Subcutaneous abdominal adipose tissue (tissue), 5 donors: ENCODE results near the gene TLR6.

ENCODE experiments used
- H3K27ac ChIP-seq: one replicate; pipeline ENCODE4 v1.7.0; 2013; ENCODE audit warnings: low read depth, mild to moderate bottlenecking, inconsistent platforms, low read length, moderate library complexity
- H3K27me3 ChIP-seq, 5 donors: one replicate each; pipeline ENCODE4 v1.7.0; 2013; ENCODE audit warnings: low read length in 5 of 5, inconsistent platforms in 1 of 5; ENCODE audit not compliant: control insufficient read depth in 5 of 5, insufficient read depth in 4 of 5
- H3K36me3 ChIP-seq, 5 donors: one replicate each; pipeline ENCODE4 v1.7.0; 2013; ENCODE audit warnings: low read length in 5 of 5; ENCODE audit not compliant: control insufficient read depth in 5 of 5, insufficient read depth in 5 of 5
- H3K4me1 ChIP-seq, 5 donors: one replicate each; pipeline ENCODE4 v1.7.0; 2013; ENCODE audit warnings: low read length in 5 of 5, mild to moderate bottlenecking in 3 of 5, moderate library complexity in 1 of 5; ENCODE audit not compliant: control insufficient read depth in 5 of 5, insufficient read depth in 5 of 5
- H3K4me3 ChIP-seq, 5 donors: one replicate each; pipeline ENCODE4 v1.7.0; 2013; ENCODE audit warnings: low read length in 5 of 5, low read depth in 1 of 5
- H3K9ac ChIP-seq, 5 donors: one replicate each; pipeline ENCODE4 v1.7.0; 2013; ENCODE audit warnings: low read length in 5 of 5, mild to moderate bottlenecking in 4 of 5, moderate library complexity in 3 of 5
- H3K9me3 ChIP-seq, 5 donors: one replicate each; pipeline ENCODE4 v1.7.0; 2013; ENCODE audit warnings: low read length in 5 of 5; ENCODE audit not compliant: control insufficient read depth in 5 of 5
- donor health status: healthy.
- donor health status: healthy.
- donor health status: healthy.
- donor health status: healthy.
- donor health status: healthy.

TLR6 gene

DNA sequence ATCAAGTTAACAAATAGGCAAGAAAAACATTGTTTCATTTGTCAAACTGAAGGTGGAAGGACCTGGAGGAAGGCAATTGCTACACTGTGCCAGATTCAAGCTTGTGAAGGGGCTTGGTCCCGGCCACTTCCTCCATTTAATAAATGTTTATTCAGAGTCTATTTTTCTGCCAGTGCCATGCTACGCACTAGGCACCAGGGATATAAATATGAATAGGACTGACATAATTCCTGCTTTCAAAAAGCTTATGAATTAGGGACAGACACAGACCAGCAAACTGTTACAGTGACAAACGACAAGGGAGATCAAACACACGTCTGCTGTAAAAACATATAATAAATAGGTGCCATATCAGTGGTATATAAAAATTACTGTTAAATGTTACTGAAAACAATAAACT is 571 bp downstream of the TLR6 start:
- Histone ChIP-seq H3K4me3 (peak overlapping the region; percentile 14 to 50 (median 39)), H3K27me3 (no peaks in the 10 kb centered on the region), H3K4me1 (peaks cover 0 to 22% (median 15%) of the 10 kb centered on the region in 5 donors), H3K27ac (peak overlapping the region; percentile 84), H3K9me3 (no peaks in the 10 kb centered on the region), H3K9ac (peak overlapping the region in 1 of 5 donors; percentile 20), H3K36me3 (no peaks in the 10 kb centered on the region)

DNA sequence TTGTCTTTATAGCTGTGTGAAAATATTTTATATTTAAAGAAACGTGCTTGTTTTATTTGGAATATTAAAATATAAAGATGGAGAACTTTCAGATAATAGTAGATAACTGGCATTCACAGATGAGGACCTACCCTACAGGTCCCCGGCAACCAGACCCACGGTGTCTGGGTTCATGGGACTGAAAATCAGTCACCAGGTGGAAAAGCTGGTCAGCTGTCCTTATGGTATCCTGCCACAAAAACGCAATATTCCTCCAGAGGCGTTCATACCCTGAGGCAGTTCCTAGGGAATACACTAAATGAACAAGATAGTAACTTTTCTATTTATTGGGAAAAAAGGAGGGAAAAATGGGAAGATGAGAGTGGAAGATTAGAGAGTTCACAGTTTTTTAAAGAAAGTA is 1.2 kb downstream of the TLR6 start:
- Histone ChIP-seq H3K36me3 (no peaks in the 10 kb centered on the region), H3K9me3 (no peaks in the 10 kb centered on the region), H3K27me3 (no peaks in the 10 kb centered on the region), H3K4me1 (peaks cover 0 to 22% (median 15%) of the 10 kb centered on the region in 5 donors), H3K27ac (no peak overlapping the region), H3K4me3 (peak overlapping the region in 1 of 5 donors; percentile 48), H3K9ac (no peak overlapping the region)

DNA sequence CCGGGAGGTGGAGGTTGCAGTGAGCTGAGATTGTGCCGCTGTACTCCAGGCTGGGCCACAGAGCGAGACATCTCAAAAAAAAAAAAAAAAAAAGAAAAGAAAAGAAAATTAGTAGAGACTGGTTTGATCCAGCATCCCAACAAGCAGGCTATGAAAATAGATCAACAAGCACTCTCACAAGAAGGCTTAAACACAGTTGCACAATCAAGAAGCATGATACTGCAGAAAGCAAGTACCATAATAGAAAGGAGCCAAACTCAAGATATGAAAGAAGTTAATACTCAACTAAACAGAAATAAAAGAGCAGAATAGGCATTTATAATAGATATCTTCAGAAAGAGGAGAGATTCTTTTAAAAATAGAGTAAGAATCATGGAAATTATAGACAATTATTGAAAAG is 10.6 kb downstream of the TLR6 start:
- Histone ChIP-seq H3K27me3 (no peaks in the 10 kb centered on the region), H3K36me3 (no peaks in the 10 kb centered on the region), H3K9me3 (no peaks in the 10 kb centered on the region), H3K4me1 (no peaks in the 10 kb centered on the region), H3K9ac (no peak overlapping the region), H3K27ac (no peak overlapping the region), H3K4me3 (no peak overlapping the region)

DNA sequence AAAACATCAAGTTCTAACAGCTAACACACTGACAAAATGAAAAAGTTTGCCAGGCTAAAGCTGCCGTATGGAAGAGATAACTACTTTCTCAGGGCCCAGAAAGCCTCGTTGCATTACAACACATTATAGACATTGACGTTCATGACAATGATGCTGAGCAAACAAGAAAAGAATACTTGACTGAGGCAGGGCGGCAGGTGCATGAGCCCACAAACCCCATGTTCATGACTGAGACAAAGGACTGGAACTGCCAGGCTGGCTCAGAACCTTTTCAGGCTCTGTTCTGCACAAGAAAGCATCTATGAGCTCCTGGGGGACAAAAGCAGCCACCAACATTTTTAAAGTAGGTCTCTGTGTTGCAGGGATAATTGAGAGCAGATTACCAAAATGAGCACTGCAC is 13.6 kb downstream of the TLR6 start:
- H3K4me1 ChIP-seq = no peaks in the 10 kb centered on the region
- H3K4me3 ChIP-seq = no peak overlapping the region
- H3K27ac ChIP-seq = no peak overlapping the region
- no peaks in the 10 kb centered on the region for H3K9me3 ChIP-seq
- no peaks in the 10 kb centered on the region for H3K27me3 ChIP-seq
- no peaks in the 10 kb centered on the region for H3K36me3 ChIP-seq
- no peak overlapping the region for H3K9ac ChIP-seq

DNA sequence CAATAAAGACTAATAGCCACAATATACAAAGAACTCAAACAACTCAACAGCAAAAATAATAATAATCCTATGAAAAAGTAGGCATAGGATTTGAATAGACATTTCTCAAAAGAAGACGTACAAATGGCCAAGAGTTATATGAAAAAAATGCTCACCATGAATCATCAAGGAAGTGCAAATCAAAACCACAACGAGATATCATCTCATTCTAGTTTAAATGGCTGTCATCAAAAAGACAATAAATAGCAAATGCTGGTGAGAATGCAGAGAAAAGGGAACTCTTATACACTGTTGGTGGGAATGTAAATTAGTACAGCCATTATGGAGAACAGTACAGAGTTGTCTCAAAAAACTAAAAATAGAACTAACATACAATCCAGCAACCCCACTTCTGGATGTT is 18.8 kb downstream of the TLR6 start:
- H3K27ac ChIP-seq = no peak overlapping the region

DNA sequence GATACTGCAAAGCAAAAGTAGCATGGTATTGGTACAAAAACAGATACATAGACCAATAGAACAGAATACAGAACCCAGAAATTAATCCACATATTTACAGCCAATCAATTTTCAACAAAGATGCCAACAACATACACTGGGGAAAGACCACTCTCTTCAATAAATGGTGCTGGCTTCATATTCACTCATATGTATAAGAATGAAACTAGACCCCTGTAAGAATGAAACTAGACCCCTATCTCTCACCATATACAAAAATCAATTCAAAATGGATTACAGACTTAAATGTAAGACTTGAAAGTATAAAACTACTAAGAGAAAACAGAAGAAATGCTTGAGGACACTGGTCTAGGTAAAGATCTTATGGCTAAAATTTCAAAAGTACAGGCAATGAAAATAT is 19.3 kb downstream of the TLR6 start:
- Histone ChIP-seq H3K9ac (no peak overlapping the region), H3K36me3 (no peaks in the 10 kb centered on the region), H3K4me1 (peaks cover 0 to 6% (median 0%) of the 10 kb centered on the region in 5 donors), H3K27me3 (no peaks in the 10 kb centered on the region), H3K27ac (no peak overlapping the region), H3K9me3 (peaks cover 0 to 13% (median 7%) of the 10 kb centered on the region in 5 donors), H3K4me3 (no peak overlapping the region)

More for the DNA sequence above, 18.8 kb downstream of the TLR6 start:
- Histone ChIP-seq H3K36me3 (no peaks in the 10 kb centered on the region), H3K9ac (no peak overlapping the region), H3K4me1 (peaks cover 0 to under 1% (median 0%) of the 10 kb centered on the region in 5 donors), H3K4me3 (no peak overlapping the region), H3K9me3 (peaks cover 0 to 13% (median 7%) of the 10 kb centered on the region in 5 donors), H3K27me3 (no peaks in the 10 kb centered on the region)

DNA sequence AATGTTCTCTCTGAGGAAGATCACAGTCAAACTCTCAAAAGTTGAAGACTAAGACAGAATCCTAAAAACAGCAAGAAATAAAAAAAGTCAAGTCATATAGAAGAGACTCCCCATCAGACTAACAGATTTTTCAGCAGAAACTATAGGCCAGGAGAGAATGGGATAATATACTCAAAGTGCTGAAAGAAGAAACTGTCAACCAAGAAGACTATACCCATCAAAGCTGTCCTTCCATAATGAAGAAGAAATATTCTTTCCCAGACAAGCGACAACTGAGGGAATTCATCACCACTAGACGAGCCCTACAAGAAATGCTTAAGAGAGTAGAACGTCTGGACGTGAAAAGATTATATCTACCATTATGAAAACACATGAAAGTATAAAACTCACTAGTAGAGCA is 22.0 kb downstream of the TLR6 start:
- H3K4me1 ChIP-seq = peaks cover 0 to 7% (median 0%) of the 10 kb centered on the region in 5 donors
- H3K9me3 ChIP-seq = peaks cover 0 to 13% (median 7%) of the 10 kb centered on the region in 5 donors
- H3K27me3 ChIP-seq = no peaks in the 10 kb centered on the region
- no peak overlapping the region for H3K9ac ChIP-seq
- H3K36me3 ChIP-seq = no peaks in the 10 kb centered on the region
- H3K4me3 ChIP-seq = no peak overlapping the region
- H3K27ac ChIP-seq = no peak overlapping the region

DNA sequence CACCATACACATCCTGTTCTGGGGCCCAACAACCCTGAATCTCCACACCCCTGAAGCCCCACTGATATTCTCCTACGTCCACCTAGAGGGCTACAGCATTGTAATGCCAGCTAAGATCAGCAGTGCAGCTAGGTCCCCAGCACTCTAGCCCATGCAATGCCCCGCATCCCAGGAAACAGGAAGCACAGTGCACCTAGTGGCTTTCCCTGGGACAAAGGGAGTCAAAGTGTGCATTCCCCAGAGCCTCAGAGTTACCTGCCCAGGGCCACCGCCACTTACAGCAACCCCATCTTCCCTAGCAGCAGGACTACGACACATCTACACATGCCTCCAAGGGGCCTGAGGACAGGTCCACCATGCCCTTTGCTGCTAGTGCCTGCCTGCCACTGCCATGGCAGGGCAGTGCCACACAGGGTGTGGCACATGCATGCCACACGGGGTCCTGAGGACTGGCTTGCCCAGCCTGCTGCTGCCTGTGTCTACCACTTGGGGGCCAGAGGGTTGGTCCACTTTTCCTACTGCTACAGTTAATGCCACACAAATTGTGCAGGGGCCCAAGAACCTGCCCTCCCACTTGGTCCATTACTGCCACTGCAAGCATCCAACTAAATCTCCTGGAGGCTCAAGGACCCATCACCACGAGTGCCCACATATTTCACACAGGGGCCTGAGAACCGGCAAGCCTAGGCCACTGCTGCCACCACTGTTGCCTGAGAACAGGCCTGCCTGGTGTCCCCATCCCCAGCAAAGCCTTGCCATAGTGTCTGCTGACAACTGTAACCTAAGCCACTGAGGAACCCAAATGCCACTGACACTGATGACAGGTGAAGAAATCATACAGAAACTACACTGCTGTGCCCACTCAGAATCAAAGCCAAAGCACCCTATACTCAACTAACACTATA is 23.7 kb downstream of the TLR6 start:
- no peaks in the 10 kb centered on the region for H3K36me3 ChIP-seq
- H3K4me3 ChIP-seq = no peak overlapping the region
- no peak overlapping the region for H3K9ac ChIP-seq
- peaks cover 0 to 7% (median 0%) of the 10 kb centered on the region in 5 donors for H3K4me1 ChIP-seq
- H3K27me3 ChIP-seq = no peaks in the 10 kb centered on the region
- H3K9me3 ChIP-seq = peaks cover 0 to 13% (median 7%) of the 10 kb centered on the region in 5 donors
- no peak overlapping the region for H3K27ac ChIP-seq

DNA sequence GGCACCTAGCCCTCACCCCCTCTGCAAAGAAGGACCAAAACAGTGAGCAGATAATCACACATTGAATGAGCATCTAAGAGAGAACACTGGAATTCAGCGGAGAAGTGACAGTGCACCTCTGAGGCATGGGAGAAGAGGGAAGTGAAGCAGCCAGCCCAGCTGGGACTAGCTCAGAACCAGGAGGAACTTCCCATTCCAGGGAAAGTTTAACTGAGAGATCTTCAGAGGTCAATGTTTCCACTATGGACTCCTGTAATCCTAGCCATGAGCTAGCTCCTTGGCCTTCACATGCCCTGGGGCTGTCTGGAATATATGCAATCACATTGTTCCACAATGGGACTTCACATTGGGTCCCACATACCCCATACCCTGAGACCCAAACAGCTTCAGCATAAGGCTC is 24.4 kb downstream of the TLR6 start:
- no peak overlapping the region for H3K27ac ChIP-seq
- peaks cover 0 to 7% (median 0%) of the 10 kb centered on the region in 5 donors for H3K4me1 ChIP-seq
- H3K9ac ChIP-seq = no peak overlapping the region
- H3K36me3 ChIP-seq = no peaks in the 10 kb centered on the region
- H3K27me3 ChIP-seq = no peaks in the 10 kb centered on the region
- peaks cover 0 to 13% (median 7%) of the 10 kb centered on the region in 5 donors for H3K9me3 ChIP-seq
- no peak overlapping the region for H3K4me3 ChIP-seq

DNA sequence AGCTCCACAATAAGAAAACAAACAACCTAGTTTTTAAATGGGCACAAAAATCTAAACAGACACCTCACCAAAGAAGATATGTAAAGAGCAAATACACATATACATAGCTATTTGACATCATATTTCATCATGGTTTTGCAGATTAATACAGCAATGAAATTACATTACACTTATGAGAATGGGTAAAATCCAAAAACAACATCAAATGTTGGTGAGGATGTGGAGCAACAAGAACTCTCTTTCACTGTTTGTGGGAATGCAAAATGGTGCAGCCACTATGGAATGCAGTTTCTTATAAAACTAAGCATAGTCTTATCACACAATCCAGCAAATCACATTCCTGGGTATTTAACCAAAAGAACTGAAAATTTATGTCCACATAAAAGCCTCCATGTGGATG is 25.0 kb downstream of the TLR6 start:
- H3K27ac ChIP-seq = no peak overlapping the region
- H3K4me3 ChIP-seq = no peak overlapping the region
- no peaks in the 10 kb centered on the region for H3K27me3 ChIP-seq
- H3K4me1 ChIP-seq = peaks cover 0 to 7% (median 0%) of the 10 kb centered on the region in 5 donors
- H3K9me3 ChIP-seq = peaks cover 0 to 13% (median 7%) of the 10 kb centered on the region in 5 donors
- H3K9ac ChIP-seq = no peak overlapping the region
- H3K36me3 ChIP-seq = no peaks in the 10 kb centered on the region
